ENCODE data around the gene GRK6.

GRCh38 chr5:177393206-177393765, 33.2 kb upstream of the GRK6 start:
- TF ChIP-seq FOXM1 (IDR thresholded peaks at IDR 0.05; ENCODE audit: borderline replicate concordance, low read depth): no peak
- no peak for TF ChIP-seq RAD21 (IDR thresholded peaks at IDR 0.05; ENCODE audit: low read depth)
- TF ChIP-seq EP300 (IDR thresholded peaks at IDR 0.05; ENCODE audit: borderline replicate concordance): no peak
- no peak for TF ChIP-seq TAF1 (IDR thresholded peaks at IDR 0.05; ENCODE audit: low read depth)
- no peak for TF ChIP-seq YY1 (IDR thresholded peaks at IDR 0.05; ENCODE audit: low read depth)
- TF ChIP-seq TEAD4 (IDR thresholded peaks at IDR 0.05): no peak
- TF ChIP-seq MAX (IDR thresholded peaks at IDR 0.05): no peak
- TF ChIP-seq EGR1 (IDR thresholded peaks at IDR 0.05): no peak
- no peak for TF ChIP-seq REST (IDR thresholded peaks at IDR 0.05; ENCODE audit: low read depth)
- TF ChIP-seq CREB1 (IDR thresholded peaks at IDR 0.05; ENCODE audit: low read depth): no peak
- no peak for TF ChIP-seq CEBPB (IDR thresholded peaks at IDR 0.05)
- TF ChIP-seq NFIC (IDR thresholded peaks at IDR 0.05): no peak

All from Ishikawa (cell line).